ENCODE measurements around the gene EHD1. TPM values are rescaled to one million over a fixed set of nuclear protein-coding genes. Genes with fewer than 3 reads are reported as not detected.

Gene EHD1
- total and polyA plus RNA-seq, 3 donors from 2014 or later = 230 to 455 (median 328) TPM

DNA sequence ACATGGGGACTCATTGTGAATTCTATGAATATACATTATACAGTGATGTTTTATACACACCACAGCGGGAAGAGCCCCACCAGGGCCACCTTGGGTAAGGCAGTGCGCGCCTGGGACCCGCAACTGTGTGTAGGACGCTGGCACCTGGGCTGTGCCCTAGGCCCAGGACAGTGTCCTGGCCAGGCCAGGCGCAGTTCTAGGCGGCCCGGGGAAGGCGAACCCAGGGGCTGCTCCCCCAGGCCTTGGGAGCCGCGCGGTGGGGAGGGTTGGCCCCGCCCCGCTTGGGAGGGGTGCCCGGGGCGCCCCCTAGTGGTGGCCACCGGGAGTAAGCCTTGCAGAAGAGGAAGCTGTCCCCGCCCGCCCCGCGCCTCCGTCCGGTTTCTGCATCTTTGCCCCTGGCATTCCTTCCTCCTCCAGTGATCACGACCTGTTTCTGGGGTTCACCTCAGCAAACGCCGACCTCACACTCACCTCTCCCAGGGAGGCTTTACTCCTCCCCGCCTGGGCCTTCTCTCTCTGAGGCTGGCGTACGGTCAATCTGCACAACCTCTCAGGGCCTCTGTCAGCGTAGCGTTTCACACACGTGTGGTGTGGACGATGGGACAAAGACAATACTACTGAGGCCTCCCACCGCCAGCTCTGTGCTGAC, 9.5 kb upstream of the EHD1 start:
- intact Hi-C loops (cut with DNase I; ENCODE audit: low total_unique reads) = no loop called here
- DNase-seq = peak; percentile 87
- WGBS, 2 donors = 9% methylated on average over 8 to 32 of the region's 34 CpGs

DNA sequence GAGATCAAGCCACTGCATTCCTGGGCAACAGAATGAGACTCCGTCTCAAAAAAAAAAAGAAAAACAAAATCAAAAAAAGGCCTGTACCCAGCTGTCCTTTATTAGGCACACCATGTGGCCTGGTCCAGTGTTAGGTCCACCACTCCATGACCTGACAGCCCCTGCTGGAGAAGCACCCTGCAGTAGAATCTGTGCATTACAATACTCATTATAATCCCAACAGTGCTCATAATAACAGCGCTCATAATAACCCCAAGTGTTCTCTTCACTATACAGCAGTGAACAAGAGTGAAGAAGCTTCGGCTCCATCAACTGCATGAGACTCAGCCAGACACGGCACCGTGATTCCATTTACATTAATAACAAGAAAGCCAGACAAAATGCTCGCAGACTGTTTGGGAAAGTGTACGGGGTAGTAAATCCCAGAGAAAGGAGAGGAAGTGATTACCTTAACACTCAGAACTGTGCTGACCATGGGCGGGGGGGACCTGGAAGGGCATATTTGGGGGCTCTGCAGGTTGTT, 8.9 kb upstream of the EHD1 start:
- no peak for TF ChIP-seq POLR2A (IDR thresholded peaks at IDR 0.05)
- TF ChIP-seq, protein P1, sequence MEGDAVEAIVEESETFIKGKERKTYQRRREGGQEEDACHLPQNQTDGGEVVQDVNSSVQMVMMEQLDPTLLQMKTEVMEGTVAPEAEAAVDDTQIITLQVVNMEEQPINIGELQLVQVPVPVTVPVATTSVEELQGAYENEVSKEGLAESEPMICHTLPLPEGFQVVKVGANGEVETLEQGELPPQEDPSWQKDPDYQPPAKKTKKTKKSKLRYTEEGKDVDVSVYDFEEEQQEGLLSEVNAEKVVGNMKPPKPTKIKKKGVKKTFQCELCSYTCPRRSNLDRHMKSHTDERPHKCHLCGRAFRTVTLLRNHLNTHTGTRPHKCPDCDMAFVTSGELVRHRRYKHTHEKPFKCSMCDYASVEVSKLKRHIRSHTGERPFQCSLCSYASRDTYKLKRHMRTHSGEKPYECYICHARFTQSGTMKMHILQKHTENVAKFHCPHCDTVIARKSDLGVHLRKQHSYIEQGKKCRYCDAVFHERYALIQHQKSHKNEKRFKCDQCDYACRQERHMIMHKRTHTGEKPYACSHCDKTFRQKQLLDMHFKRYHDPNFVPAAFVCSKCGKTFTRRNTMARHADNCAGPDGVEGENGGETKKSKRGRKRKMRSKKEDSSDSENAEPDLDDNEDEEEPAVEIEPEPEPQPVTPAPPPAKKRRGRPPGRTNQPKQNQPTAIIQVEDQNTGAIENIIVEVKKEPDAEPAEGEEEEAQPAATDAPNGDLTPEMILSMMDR (IDR thresholded peaks at IDR 0.05) = no peak
- Histone ChIP-seq H3K9me3 (no peaks in the 10 kb centered on the region), H3K4me1 (peaks cover 8% of the 10 kb centered on the region), H3K4me3 (peak overlapping the region in 1 of 2 donors; percentile 40), H3K27ac (peak overlapping the region in 1 of 2 donors; percentile 55), H3K27me3 (no peaks in the 10 kb centered on the region), H3K36me3 (ENCODE audit: low read depth, missing control alignments) (no peaks in the 10 kb centered on the region)
- WGBS, 2 donors = 54 to 65% methylated on average over 8 of the region's 8 CpGs
- intact Hi-C loops (cut with DNase I; ENCODE audit: low total_unique reads) = no loop called here
- no peak for DNase-seq

More for the DNA sequence above, 9.5 kb upstream of the EHD1 start:
- Histone ChIP-seq H3K36me3 (ENCODE audit: low read depth, missing control alignments) (no peaks in the 10 kb centered on the region), H3K4me1 (peaks cover 8% of the 10 kb centered on the region), H3K27me3 (no peaks in the 10 kb centered on the region), H3K9me3 (no peaks in the 10 kb centered on the region), H3K27ac (peak overlapping the region in 1 of 2 donors; percentile 55), H3K4me3 (peak overlapping the region in 1 of 2 donors; percentile 40)
- TF ChIP-seq, protein P1 (IDR thresholded peaks at IDR 0.05) = peak; percentile 96 to 97 (median 96)
- TF ChIP-seq POLR2A (IDR thresholded peaks at IDR 0.05) = no peak

DNA sequence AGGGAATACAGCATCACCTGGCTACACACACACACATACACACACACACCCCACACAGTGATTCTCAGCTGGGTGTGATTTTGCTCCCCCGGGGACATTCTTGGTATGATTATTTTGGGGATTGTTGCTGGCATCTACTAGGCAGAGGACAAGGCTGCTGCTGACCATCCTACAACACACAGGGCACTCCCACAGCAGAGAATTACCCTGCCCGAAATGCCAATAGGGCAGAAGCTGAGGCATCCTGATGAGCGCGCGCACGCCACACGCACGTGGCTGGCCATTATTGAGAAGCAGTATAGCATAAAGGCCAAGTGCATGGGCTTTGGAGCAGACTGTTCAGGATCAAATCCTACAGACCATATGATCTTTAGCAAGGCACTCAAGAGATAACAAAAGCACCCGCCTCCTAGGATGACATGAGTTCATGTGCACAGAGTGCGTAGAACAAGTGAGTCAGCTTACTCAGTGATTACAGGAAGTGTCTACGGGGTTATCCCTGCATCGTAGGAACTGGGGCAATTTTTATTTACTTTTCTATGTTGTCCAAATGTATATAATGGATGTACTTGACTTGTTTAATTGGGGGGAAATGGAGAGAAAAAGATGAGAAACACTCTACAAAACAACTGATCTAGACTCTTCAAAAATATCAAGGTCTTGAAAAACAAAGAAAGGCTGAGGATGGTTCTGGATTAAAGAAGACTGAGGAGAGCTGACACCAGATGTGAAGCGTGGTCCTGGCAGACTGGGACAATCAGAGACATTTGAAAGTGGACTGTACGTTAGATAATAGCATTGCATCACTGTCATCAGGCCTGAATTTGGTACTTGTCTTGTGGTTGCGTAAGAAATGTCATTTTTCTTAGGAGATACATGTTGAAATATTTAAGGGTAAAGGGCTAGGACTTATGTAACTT, 7.2 kb upstream of the EHD1 start:
- H3K4me1 ChIP-seq = peaks cover 12% of the 10 kb centered on the region
- no peaks in the 10 kb centered on the region for H3K36me3 ChIP-seq (ENCODE audit: low read depth, missing control alignments)
- intact Hi-C loops (cut with DNase I; ENCODE audit: low total_unique reads) = no loop called here
- DNase-seq = no peak
- no peaks in the 10 kb centered on the region for H3K9me3 ChIP-seq
- no peak overlapping the region for H3K4me3 ChIP-seq
- TF ChIP-seq, protein P1 (IDR thresholded peaks at IDR 0.05) = no peak
- no peak for TF ChIP-seq POLR2A (IDR thresholded peaks at IDR 0.05)
- 87 to 91% methylated on average over 15 of the region's 15 CpGs for WGBS, 2 donors
- no peaks in the 10 kb centered on the region for H3K27me3 ChIP-seq
- H3K27ac ChIP-seq = no peak overlapping the region

DNA sequence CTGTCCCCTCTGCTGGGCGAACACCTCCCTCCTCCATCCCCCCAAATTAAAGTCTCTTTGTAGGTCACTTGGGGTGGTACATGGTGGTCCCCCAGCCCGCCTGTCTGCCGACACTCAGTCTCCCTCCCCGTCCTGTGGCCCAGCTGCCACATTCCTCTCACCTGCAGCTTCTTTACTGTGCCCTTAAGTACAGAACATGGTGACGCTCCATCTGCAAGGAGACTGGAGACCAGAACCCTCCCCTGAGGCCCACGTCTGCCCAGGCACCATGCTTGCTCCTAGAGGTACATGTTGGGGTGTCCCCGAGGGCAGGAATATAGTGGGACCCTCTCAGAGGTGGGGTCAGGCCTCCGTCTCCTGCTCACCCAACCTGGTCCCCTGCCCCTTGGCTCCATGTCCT, 5.6 kb upstream of the EHD1 start:
- no peak overlapping the region for H3K27ac ChIP-seq
- no peaks in the 10 kb centered on the region for H3K27me3 ChIP-seq
- intact Hi-C loops (cut with DNase I; ENCODE audit: low total_unique reads) = no loop called here
- WGBS, 2 donors = 88 to 94% methylated on average over 5 to 8 of the region's 8 CpGs
- H3K9me3 ChIP-seq = no peaks in the 10 kb centered on the region
- H3K4me1 ChIP-seq = peaks cover 26% of the 10 kb centered on the region
- TF ChIP-seq POLR2A (IDR thresholded peaks at IDR 0.05) = no peak
- TF ChIP-seq, protein P1 (IDR thresholded peaks at IDR 0.05) = no peak
- no peak overlapping the region for H3K4me3 ChIP-seq
- H3K36me3 ChIP-seq (ENCODE audit: low read depth, missing control alignments) = no peaks in the 10 kb centered on the region
- DNase-seq = no peak

All from testis (tissue), 3 donors.